C4-2B (cell line): ENCODE data around the gene ISY1.
"Not testable (repeated sequence)": the region's sequence is repeated elsewhere in the genome, so short reads cannot be mapped to it uniquely, and the experiment has no call there.

ENCODE experiments used
- H3K27ac ChIP-seq: fragments of 450-650 bp; 2 replicates; pipeline ENCODE4 v1.5.1; 2017
- ZFX ChIP-seq: fragments of 450-650 bp; IDR thresholded peaks from 2 replicates; pipeline ENCODE4 v1.6.1; 2017
- TF ChIP-seq, protein P1 (sequence below): fragments of 450-650 bp; conservative IDR thresholded peaks from 2 replicates; pipeline ENCODE4 v1.5.1; 2017; ENCODE audit warnings: mild to moderate bottlenecking

ISY1 gene

GRCh38 chr3:129104498-129105079 lies 56.3 kb downstream of the ISY1 start:
- no peak overlapping the region for H3K27ac ChIP-seq
- TF ChIP-seq, protein P1, sequence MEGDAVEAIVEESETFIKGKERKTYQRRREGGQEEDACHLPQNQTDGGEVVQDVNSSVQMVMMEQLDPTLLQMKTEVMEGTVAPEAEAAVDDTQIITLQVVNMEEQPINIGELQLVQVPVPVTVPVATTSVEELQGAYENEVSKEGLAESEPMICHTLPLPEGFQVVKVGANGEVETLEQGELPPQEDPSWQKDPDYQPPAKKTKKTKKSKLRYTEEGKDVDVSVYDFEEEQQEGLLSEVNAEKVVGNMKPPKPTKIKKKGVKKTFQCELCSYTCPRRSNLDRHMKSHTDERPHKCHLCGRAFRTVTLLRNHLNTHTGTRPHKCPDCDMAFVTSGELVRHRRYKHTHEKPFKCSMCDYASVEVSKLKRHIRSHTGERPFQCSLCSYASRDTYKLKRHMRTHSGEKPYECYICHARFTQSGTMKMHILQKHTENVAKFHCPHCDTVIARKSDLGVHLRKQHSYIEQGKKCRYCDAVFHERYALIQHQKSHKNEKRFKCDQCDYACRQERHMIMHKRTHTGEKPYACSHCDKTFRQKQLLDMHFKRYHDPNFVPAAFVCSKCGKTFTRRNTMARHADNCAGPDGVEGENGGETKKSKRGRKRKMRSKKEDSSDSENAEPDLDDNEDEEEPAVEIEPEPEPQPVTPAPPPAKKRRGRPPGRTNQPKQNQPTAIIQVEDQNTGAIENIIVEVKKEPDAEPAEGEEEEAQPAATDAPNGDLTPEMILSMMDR: no peak
- TF ChIP-seq ZFX: no peak

- no peak for TF ChIP-seq ZFX
- TF ChIP-seq, protein P1: no peak
- no peak overlapping the region for H3K27ac ChIP-seq
Observed at GRCh38 chr3:129104051-129104450, 56.8 kb downstream of the ISY1 start.

GRCh38 chr3:129103296-129103695 lies 57.6 kb downstream of the ISY1 start:
- TF ChIP-seq, protein P1: no peak
- TF ChIP-seq ZFX: no peak
- H3K27ac ChIP-seq: no peak overlapping the region

- H3K27ac ChIP-seq: no peak overlapping the region
- TF ChIP-seq, protein P1: no peak
- TF ChIP-seq ZFX: no peak
Observed at GRCh38 chr3:129101370-129102138, 59.3 kb downstream of the ISY1 start.

DNA sequence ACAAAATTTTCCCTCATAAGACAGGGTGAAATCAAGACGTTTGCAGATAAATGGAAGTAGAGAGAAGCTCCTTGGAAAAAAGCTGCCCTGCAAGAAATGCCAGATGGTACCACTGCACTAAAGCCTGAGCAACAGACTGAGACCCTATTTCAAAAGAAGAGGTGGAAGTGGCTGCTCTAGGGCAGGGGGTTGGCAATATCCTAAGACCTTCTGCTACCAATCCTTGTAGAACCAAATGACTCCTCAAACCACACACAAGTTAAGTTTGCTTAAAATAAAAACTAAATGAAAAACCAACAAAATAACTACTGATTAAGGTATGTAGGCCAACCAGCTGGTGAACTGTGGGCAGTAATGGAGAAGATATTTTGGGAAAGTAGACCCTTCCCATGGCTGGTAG lies 60.6 kb downstream of the ISY1 start:
- no peak overlapping the region for H3K27ac ChIP-seq
- TF ChIP-seq ZFX: no peak

DNA sequence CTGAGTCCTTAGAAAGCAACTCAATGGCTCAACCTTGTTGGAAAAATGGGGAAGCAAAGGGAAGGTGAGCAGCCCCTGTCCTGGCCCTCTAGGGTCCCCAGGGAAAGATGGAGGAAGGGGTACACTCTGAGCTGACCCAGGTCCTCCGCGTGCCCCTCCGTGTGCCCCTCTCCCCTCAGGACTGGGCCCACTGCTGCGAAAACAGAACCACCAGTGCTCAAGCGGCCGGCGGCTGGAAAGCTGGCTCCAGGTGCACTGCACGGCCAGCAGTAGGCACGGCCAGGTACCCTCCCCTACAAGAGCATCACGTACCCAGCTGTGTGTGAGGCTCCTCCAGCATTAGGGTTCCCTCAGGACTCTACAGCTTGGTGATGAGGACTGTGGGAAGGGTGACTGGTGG lies 65.6 kb downstream of the ISY1 start:
- TF ChIP-seq, protein P1: no peak
- no peak for TF ChIP-seq ZFX
- H3K27ac ChIP-seq: no peak overlapping the region

DNA sequence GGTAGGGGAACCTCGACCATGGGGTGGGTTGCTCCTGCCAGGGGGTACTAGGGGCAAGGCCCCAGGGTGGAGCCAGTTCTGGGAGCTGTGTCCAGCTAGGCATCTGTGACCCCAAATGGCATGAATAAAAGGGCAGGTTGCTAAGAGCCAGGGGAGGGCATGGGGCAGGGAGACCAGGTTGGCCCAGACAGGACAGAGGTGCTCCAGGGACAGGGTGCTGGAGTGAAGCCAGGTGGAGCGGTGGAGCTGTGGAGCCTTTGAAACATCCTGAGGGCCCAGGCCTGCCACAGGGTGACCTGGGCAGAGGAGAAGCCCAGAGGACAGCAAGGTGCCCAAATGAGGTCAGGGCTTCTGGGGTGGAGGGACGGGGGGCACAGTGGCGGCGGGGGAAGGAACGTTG lies 72.6 kb downstream of the ISY1 start:
- not testable (repeated sequence) for H3K27ac ChIP-seq

DNA sequence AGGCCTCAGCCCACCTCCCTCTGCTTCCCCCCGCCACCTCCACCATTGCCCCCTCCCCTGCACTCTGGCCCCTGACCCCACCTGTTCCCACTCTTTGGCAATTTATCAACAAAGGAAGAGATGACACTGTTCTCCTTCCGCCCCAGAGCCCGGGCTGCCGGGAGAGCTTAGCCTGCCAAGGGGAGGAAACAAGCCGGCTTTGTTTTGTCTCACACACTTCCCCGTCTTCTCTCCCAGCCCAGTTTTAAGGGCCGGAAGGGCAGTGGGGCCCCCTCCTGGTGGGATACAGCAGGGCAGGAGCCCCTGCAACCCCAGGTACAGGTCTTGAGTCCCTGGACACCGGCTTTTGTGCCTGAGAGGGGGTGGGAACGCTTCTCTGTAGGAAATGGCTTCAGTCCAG lies 73.0 kb downstream of the ISY1 start:
- H3K27ac ChIP-seq: not testable (repeated sequence)

- no peak for TF ChIP-seq ZFX
- TF ChIP-seq, protein P1: no peak
- H3K27ac ChIP-seq: no peak overlapping the region
Observed at GRCh38 chr3:129087138-129087702, 73.6 kb downstream of the ISY1 start.
